SK-N-SH (cell line): ENCODE measurements around the gene ANKRD65. TPM values are rescaled to one million over a fixed set of nuclear protein-coding genes. Genes with fewer than 3 reads are reported as not detected.

Source experiments
- CTCF ChIA-PET: fragments of 300-600, 350-600 bp; formaldehyde crosslinking; extraction: SDS; loops from one replicate; lab custom pipeline; 2021; lab: Yijun Ruan, JAX
- POLR2A ChIA-PET: fragments of 350-600 bp; sonication (Branson Sonifier 250); formaldehyde crosslinking; extraction: SDS; loops from one replicate; lab custom pipeline; 2020; ENCODE audit warnings: antibody characterized with exemption, inconsistent platforms; lab: Yijun Ruan, JAX
- DNase-seq: peaks from one replicate; pipeline ENCODE4 v3.0.0; 2012
- H2AFZ ChIP-seq: fragments of 200-600 bp; sonication (generic); 2 replicates; pipeline ENCODE4 v1.8.1; 2016; ENCODE audit warnings: antibody characterized with exemption, mild to moderate bottlenecking, low read depth
- H3F3A ChIP-seq: fragments of 200-600 bp; sonication (generic); replicated peaks from 2 replicates; pipeline ENCODE3; 2016; ENCODE audit warnings: antibody characterized with exemption, mild to moderate bottlenecking; ENCODE audit not compliant: insufficient read depth
- H3K27ac ChIP-seq, 2 experiments: fragments of 200-500 bp in 1 of 2; fragments of 200-600 bp in 1 of 2; sonication (Bioruptor generic) in 1 of 2; sonication (generic), shearing (Covaris generic) in 1 of 2; 2 replicates each; pipeline versions ENCODE4 v1.5.1 to v1.6.1; 2014 to 2016; ENCODE audit warnings: low read depth in 2 of 2, inconsistent platforms in 1 of 2, low read length in 1 of 2, mild to moderate bottlenecking in 1 of 2, mixed read lengths in 1 of 2
- H3K27me3 ChIP-seq: fragments of 200-600 bp; sonication (generic), shearing (Covaris generic); 2 replicates; pipeline ENCODE4 v1.6.1; 2016; ENCODE audit warnings: mixed run types; ENCODE audit not compliant: insufficient read depth
- H3K36me3 ChIP-seq, 2 experiments: fragments of 200-500 bp in 1 of 2; fragments of 200-600 bp in 1 of 2; sonication (Bioruptor generic) in 1 of 2; sonication (generic) in 1 of 2; replicated peaks in 1 of 2; 2 replicates each; pipeline versions ENCODE3 to v1.5.1; 2014 to 2016; ENCODE audit warnings: low read length in 1 of 2, mild to moderate bottlenecking in 1 of 2; ENCODE audit not compliant: insufficient read depth in 2 of 2, control insufficient read depth in 1 of 2
- H3K4me1 ChIP-seq, 2 experiments: fragments of 200-500 bp in 1 of 2; fragments of 200-600 bp in 1 of 2; sonication (Bioruptor generic) in 1 of 2; sonication (generic), shearing (Covaris generic) in 1 of 2; 2 replicates each; pipeline versions ENCODE4 v1.5.1 to v1.6.1; 2014 to 2016; ENCODE audit warnings: low read depth in 1 of 2, low read length in 1 of 2, mixed run types in 1 of 2; ENCODE audit not compliant: insufficient read depth in 2 of 2, control insufficient read depth in 1 of 2
- H3K4me2 ChIP-seq: fragments of 200-600 bp; sonication (generic), shearing (Covaris generic); 2 replicates; pipeline ENCODE4 v1.6.1; 2017; ENCODE audit warnings: mixed run types
- H3K4me3 ChIP-seq, 2 experiments: fragments of 200-500 bp in 1 of 2; fragments of 200-600 bp in 1 of 2; sonication (Bioruptor generic) in 1 of 2; sonication (generic), shearing (Covaris generic) in 1 of 2; 2 replicates each; pipeline versions ENCODE4 v1.5.1 to v1.8.1; 2014 to 2016; ENCODE audit warnings: low read depth in 2 of 2, inconsistent platforms in 1 of 2, low read length in 1 of 2, mild to moderate bottlenecking in 1 of 2, mixed read lengths in 1 of 2, moderate library complexity in 1 of 2
- H3K79me2 ChIP-seq: fragments of 200-600 bp; sonication (generic); 2 replicates; pipeline ENCODE4 v1.8.1; 2017; ENCODE audit warnings: mild to moderate bottlenecking; ENCODE audit not compliant: insufficient read depth
- H3K9ac ChIP-seq: fragments of 200-600 bp; sonication (generic); 2 replicates; pipeline ENCODE4 v1.6.1; 2017; ENCODE audit warnings: mixed run types
- H3K9me2 ChIP-seq: fragments of 200-600 bp; sonication (generic); 2 replicates; pipeline ENCODE4 v1.6.1; 2017; ENCODE audit warnings: mixed run types
- H3K9me3 ChIP-seq: fragments of 200-600 bp; sonication (generic); 2 replicates; pipeline ENCODE4 v1.6.1; 2017; ENCODE audit warnings: mixed run types, mild to moderate bottlenecking, moderate library complexity
- H4K20me1 ChIP-seq: fragments of 200-600 bp; sonication (generic); 2 replicates; pipeline ENCODE4 v1.6.1; 2017; ENCODE audit warnings: mild to moderate bottlenecking, mixed run types; ENCODE audit not compliant: insufficient read depth
- EP300 ChIP-seq, 2 experiments: IDR thresholded peaks; 2 replicates each; pipeline versions ENCODE4 v1.4.0 to v1.6.1; 2012; ENCODE audit warnings: borderline replicate concordance in 1 of 2, low read depth in 1 of 2, low read length in 1 of 2
- EZH2phosphoT487 ChIP-seq: fragments of 200-600 bp; sonication (generic); IDR thresholded peaks from 2 replicates; pipeline ENCODE4 v1.6.1; 2017; ENCODE audit warnings: low read depth, mixed run types, mild to moderate bottlenecking, antibody characterized with exemption, moderate library complexity, borderline replicate concordance
- FOSL2 ChIP-seq: IDR thresholded peaks from 2 replicates; pipeline ENCODE4 v1.4.0; 2012; ENCODE audit warnings: low read depth, mild to moderate bottlenecking, moderate library complexity, borderline replicate concordance
- FOXJ3 ChIP-seq: sonication (generic); formaldehyde crosslinking; IDR thresholded peaks from 2 replicates; pipeline ENCODE4 v1.5.1; 2020; ENCODE audit warnings: mild to moderate bottlenecking, missing genetic modification reagents
- GABPA ChIP-seq: IDR thresholded peaks from 2 replicates; pipeline ENCODE4 v1.4.0; 2012; ENCODE audit warnings: low read depth, mild to moderate bottlenecking
- GATA2 ChIP-seq: sonication (generic); formaldehyde crosslinking; IDR thresholded peaks from 2 replicates; pipeline ENCODE4 v1.5.0; 2020; ENCODE audit warnings: mild to moderate bottlenecking, missing genetic modification reagents
- JUND ChIP-seq: IDR thresholded peaks from 2 replicates; pipeline ENCODE4 v1.4.0; 2012
- MEF2A ChIP-seq: IDR thresholded peaks from 2 replicates; pipeline ENCODE4 v1.4.0; 2012; ENCODE audit warnings: low read depth, borderline replicate concordance
- MXI1 ChIP-seq: IDR thresholded peaks from 2 replicates; pipeline ENCODE4 v1.6.1; 2012; ENCODE audit warnings: mild to moderate bottlenecking, low read depth, low read length, improper control_type of control experiment
- NFIC ChIP-seq: IDR thresholded peaks from 2 replicates; pipeline ENCODE4 v1.4.0; 2012; ENCODE audit warnings: borderline replicate concordance
- NRF1 ChIP-seq: IDR thresholded peaks from 2 replicates; pipeline ENCODE4 v1.6.1; 2012; ENCODE audit warnings: low read depth, mild to moderate bottlenecking, low read length
- POLR2AphosphoS5 ChIP-seq: IDR thresholded peaks from 2 replicates; pipeline ENCODE4 v1.6.1; 2012; ENCODE audit warnings: low read depth, low read length
- RCOR1 ChIP-seq: fragments of 150-350 bp; IDR thresholded peaks from 2 replicates; pipeline ENCODE4 v1.6.1; 2017; ENCODE audit warnings: antibody characterized with exemption, low read length
- RFX5 ChIP-seq: IDR thresholded peaks from 2 replicates; pipeline ENCODE4 v1.6.1; 2012; ENCODE audit warnings: mild to moderate bottlenecking, improper control_type of control experiment, low read length
- TCF12 ChIP-seq: IDR thresholded peaks from 2 replicates; pipeline ENCODE4 v1.4.0; 2012
- WGBS: methylation state at CpG from one replicate; pipeline ENCODE4 v1.1.6; 2017; ENCODE audit warnings: low lambda C conversion rate; 5-methylcytosine and 5-hydroxymethylcytosine counted together
- polyA plus RNA-seq, 3 experiments: library from polyadenylated mRNA; depleted of rRNA; stranded (reverse); fragments of >200 nt; gene quantifications; 2 replicates each; pipeline ENCODE4 v1.2.3, GENCODE V29; 2012
- TF ChIP-seq, protein P1 (sequence below): fragments of 150-350 bp; IDR thresholded peaks from 2 replicates; pipeline ENCODE4 v1.6.1; 2017; ENCODE audit warnings: antibody characterized with exemption, low read length, low read depth, borderline replicate concordance
- TF ChIP-seq, protein P2 (sequence below): IDR thresholded peaks from 2 replicates; pipeline ENCODE4 v1.4.0; 2012; ENCODE audit warnings: low read depth, borderline replicate concordance

Gene ANKRD65
- polyA plus RNA-seq, 1 of the 3 experiments (the other 2 are of a cell fraction), result 0.07 TPM

DNA sequence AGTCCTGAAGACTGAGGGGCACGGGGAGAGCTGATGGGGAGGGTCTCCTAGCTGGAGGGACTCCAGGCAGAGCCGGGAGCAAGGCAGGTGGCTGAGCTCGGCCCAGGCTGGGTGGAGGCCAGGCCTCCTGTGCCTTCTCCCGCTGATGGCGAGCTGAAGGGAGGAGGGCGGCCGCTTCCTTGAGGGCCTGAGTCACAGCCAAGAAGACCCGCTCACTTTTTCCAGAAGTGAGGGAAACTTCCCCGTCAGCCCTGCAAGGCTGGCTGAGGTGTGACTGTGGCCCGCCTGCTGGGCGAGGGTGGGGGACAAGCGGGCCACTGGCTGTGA is 12.7 kb upstream of the ANKRD65 start:
- ChIA-PET POLR2A (interaction anchor here (0.6 to 1.3 kb wide), 2 partner anchors 26 to 54 kb away, joined by 3 read pairs; partner anchors contain the start of gene MRPL20), CTCF (interaction anchor here (1.2 kb wide), 1 partner anchor 59 kb away, joined by 3 read pairs; the partner anchor contains the start of gene AURKAIP1)
- 60% methylated on average over 1 of the region's 12 CpGs for WGBS
- no peaks in the 10 kb centered on the region for H3K36me3 ChIP-seq
- no peaks in the 10 kb centered on the region for H3K9me2 ChIP-seq
- no peak overlapping the region for H2AFZ ChIP-seq
- peak; percentile 31 for DNase-seq
- H3K4me1 ChIP-seq, result peaks cover 0 to 28% of the 10 kb centered on the region in 2 experiments; a peak in 1 of 4 replicates
- no peak overlapping the region for H3K4me3 ChIP-seq
- H3K9ac ChIP-seq, result no peak overlapping the region
- no peaks in the 10 kb centered on the region for H4K20me1 ChIP-seq
- no peak overlapping the region for H3K27ac ChIP-seq
- H3K9me3 ChIP-seq, result no peaks in the 10 kb centered on the region
- H3K27me3 ChIP-seq, result no peaks in the 10 kb centered on the region
- no peaks in the 10 kb centered on the region for H3F3A ChIP-seq
- no peak overlapping the region for H3K4me2 ChIP-seq
- no peak for TF ChIP-seq TCF12
- TF ChIP-seq, protein P1, sequence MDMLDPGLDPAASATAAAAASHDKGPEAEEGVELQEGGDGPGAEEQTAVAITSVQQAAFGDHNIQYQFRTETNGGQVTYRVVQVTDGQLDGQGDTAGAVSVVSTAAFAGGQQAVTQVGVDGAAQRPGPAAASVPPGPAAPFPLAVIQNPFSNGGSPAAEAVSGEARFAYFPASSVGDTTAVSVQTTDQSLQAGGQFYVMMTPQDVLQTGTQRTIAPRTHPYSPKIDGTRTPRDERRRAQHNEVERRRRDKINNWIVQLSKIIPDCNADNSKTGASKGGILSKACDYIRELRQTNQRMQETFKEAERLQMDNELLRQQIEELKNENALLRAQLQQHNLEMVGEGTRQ, result no peak
- TF ChIP-seq NFIC, result no peak
- no peak for TF ChIP-seq MEF2A
- no peak for TF ChIP-seq JUND
- no peak for TF ChIP-seq GATA2 (CRISPR knock-in tag)
- TF ChIP-seq EZH2phosphoT487, result no peak
- TF ChIP-seq NRF1, result no peak
- no peak for TF ChIP-seq RCOR1
- TF ChIP-seq FOSL2, result no peak
- TF ChIP-seq RFX5, result no peak
- no peaks in the 10 kb centered on the region for H3K79me2 ChIP-seq

DNA sequence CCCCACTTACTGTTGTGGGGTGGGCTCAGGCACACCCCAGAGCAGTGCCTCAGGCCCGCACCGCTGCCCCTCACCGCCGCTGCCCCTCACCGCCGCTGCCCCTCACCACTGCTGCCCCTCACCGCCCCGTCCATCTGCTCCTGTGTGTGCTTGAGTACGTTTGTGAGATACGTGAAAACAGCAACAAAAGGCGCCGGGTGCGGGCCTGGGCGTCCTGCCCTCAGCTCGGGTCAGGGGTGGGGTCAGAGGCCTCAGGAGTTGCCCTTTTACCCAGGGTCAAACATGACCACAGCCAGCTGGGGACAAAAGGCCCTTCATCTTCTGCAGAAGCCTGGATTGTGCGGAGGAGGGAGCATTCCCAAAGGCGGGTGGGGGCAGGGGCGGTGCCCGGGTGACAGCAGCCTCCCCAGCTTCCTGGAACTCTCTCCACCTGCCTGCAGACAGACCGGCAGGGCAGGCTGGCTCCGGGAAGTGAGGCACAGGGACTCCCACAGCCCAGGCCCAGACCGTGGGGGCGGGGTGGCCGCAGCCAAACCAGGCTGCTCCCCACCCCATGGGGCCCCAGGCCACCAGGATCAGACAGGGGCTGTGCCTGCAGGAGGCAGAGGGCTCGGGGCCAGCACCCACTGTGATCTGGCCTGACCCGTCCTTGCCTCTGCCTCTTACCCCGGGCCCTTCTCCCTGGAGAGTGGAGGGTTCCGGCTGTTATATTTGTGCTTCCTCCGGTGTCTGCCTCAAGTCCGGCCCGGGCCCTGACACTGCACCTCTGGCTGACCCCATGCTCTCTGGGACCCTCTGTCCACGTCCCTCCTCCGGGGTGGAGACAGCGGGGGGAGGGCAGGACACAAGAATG is 12.1 kb upstream of the ANKRD65 start:
- Histone ChIP-seq H2AFZ (no peak overlapping the region), H3K9me3 (no peaks in the 10 kb centered on the region), H3K4me3 (no peak overlapping the region), H3K9me2 (no peaks in the 10 kb centered on the region), H3F3A (peaks cover 3% of the 10 kb centered on the region), H3K4me2 (no peak overlapping the region), H3K4me1 (peaks cover 0 to 28% of the 10 kb centered on the region in 2 experiments; a peak in 1 of 4 replicates), H3K36me3 (no peaks in the 10 kb centered on the region), H3K9ac (no peak overlapping the region), H3K27ac (no peak overlapping the region; a peak in 1 of 4 replicates), H3K27me3 (no peaks in the 10 kb centered on the region), H4K20me1 (no peaks in the 10 kb centered on the region), H3K79me2 (no peaks in the 10 kb centered on the region)
- POLR2A ChIA-PET, result interaction anchor here (0.6 to 1.3 kb wide), 3 partner anchors 26 to 54 kb away, joined by 3 read pairs; partner anchors contain the start of gene MRPL20
- peak; percentile 39 for DNase-seq
- TF ChIP-seq RFX5 (no peak), FOXJ3 (CRISPR knock-in tag) (no peak), MEF2A (no peak), EP300 (IDR thresholded peaks at IDR 0.05; ENCODE audit: borderline replicate concordance in 1 of 2, low read depth in 1 of 2, low read length in 1 of 2) (no peak), MXI1 (no peak), POLR2AphosphoS5 (no peak), JUND (no peak), FOSL2 (no peak), NRF1 (no peak), EZH2phosphoT487 (no peak), NFIC (no peak), TCF12 (no peak), GABPA (no peak)
- TF ChIP-seq, protein P2, sequence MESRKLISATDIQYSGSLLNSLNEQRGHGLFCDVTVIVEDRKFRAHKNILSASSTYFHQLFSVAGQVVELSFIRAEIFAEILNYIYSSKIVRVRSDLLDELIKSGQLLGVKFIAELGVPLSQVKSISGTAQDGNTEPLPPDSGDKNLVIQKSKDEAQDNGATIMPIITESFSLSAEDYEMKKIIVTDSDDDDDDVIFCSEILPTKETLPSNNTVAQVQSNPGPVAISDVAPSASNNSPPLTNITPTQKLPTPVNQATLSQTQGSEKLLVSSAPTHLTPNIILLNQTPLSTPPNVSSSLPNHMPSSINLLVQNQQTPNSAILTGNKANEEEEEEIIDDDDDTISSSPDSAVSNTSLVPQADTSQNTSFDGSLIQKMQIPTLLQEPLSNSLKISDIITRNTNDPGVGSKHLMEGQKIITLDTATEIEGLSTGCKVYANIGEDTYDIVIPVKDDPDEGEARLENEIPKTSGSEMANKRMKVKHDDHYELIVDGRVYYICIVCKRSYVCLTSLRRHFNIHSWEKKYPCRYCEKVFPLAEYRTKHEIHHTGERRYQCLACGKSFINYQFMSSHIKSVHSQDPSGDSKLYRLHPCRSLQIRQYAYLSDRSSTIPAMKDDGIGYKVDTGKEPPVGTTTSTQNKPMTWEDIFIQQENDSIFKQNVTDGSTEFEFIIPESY, result no peak
- TF ChIP-seq, protein P1, result no peak
- WGBS, result 95% methylated on average over 21 of the region's 34 CpGs
- CTCF ChIA-PET, result no interaction called here
